NCI-H1436 treated with DMSO at 0.1 percent for 48 hours (cell line): ENCODE measurements around the gene CABYR.
"Not testable (repeated sequence)": the region's sequence is repeated elsewhere in the genome, so short reads cannot be mapped to it uniquely, and the experiment has no call there.

ENCODE experiments used
- DNase-seq: peaks from one replicate; lab custom pipeline; 2025; lab: John Stamatoyannopoulos, UW

Gene CABYR

GRCh38 chr18:24128700-24129099 lies 10.2 kb upstream of the CABYR start:
- no peak for DNase-seq

GRCh38 chr18:24130494-24130893 lies 8.4 kb upstream of the CABYR start:
- DNase-seq = peak; percentile 13

- DNase-seq = no peak
These were observed 1.9 kb upstream of the CABYR start for GRCh38 chr18:24136967-24137373.

GRCh38 chr18:24138409-24138788 lies 463 bp upstream of the CABYR start:
- no peak for DNase-seq

GRCh38 chr18:24140697-24141096 lies 1.8 kb downstream of the CABYR start:
- no peak for DNase-seq

- DNase-seq = no peak
These were observed 3.5 kb downstream of the CABYR start for GRCh38 chr18:24142376-24142775.

- not testable (repeated sequence) for DNase-seq
These were observed 10.7 kb downstream of the CABYR start for GRCh38 chr18:24149591-24149990.

GRCh38 chr18:24153397-24153796 lies 14.5 kb downstream of the CABYR start:
- no peak for DNase-seq

- no peak for DNase-seq
These were observed 19.0 kb downstream of the CABYR start for GRCh38 chr18:24157855-24158254.

GRCh38 chr18:24160086-24160485 lies 21.2 kb downstream of the CABYR start:
- DNase-seq = no peak

GRCh38 chr18:24161304-24161703 lies 22.4 kb downstream of the CABYR start:
- DNase-seq = no peak

GRCh38 chr18:24168496-24168895 lies 29.6 kb downstream of the CABYR start:
- DNase-seq = no peak

- DNase-seq = no peak
These were observed 31.5 kb downstream of the CABYR start for GRCh38 chr18:24170360-24170759.

- no peak for DNase-seq
These were observed 35.1 kb downstream of the CABYR start for GRCh38 chr18:24173997-24174396.

- no peak for DNase-seq
These were observed 38.0 kb downstream of the CABYR start for GRCh38 chr18:24176727-24177416.

- no peak for DNase-seq
These were observed 38.8 kb downstream of the CABYR start for GRCh38 chr18:24177499-24178133.

GRCh38 chr18:24180048-24180447 lies 41.2 kb downstream of the CABYR start:
- no peak for DNase-seq

GRCh38 chr18:24181806-24182205 lies 42.9 kb downstream of the CABYR start:
- DNase-seq = no peak

GRCh38 chr18:24185805-24186204 lies 46.9 kb downstream of the CABYR start:
- DNase-seq = no peak

GRCh38 chr18:24187049-24187448 lies 48.2 kb downstream of the CABYR start:
- no peak for DNase-seq

- no peak for DNase-seq
These were observed 48.8 kb downstream of the CABYR start for GRCh38 chr18:24187689-24188088.

- no peak for DNase-seq
These were observed 49.3 kb downstream of the CABYR start for GRCh38 chr18:24188120-24188519.

- no peak for DNase-seq
These were observed 50.2 kb downstream of the CABYR start for GRCh38 chr18:24189007-24189528.
